ENCODE results near the gene SLC47A1. TPM values are rescaled to one million over a fixed set of nuclear protein-coding genes. Genes with fewer than 3 reads are reported as not detected.

The SLC47A1 gene
- total RNA-seq, 1 experiment from 2014 or later: not detected

- H3K9me3 ChIP-seq (ENCODE audit: low read length): no peaks in the 10 kb centered on the region
- no peaks in the 10 kb centered on the region for H3K9me2 ChIP-seq (replicated peaks; ENCODE audit: insufficient read depth, low read length)
- no peaks in the 10 kb centered on the region for H4K20me1 ChIP-seq (ENCODE audit: insufficient read depth, low read depth, low read length)
- no peaks in the 10 kb centered on the region for H3K79me2 ChIP-seq (ENCODE audit: low read length)
- no peak overlapping the region for H3K4me3 ChIP-seq (ENCODE audit: low read length)
- no peak for DNase-seq
- H3K27me3 ChIP-seq (ENCODE audit: low read length): no peaks in the 10 kb centered on the region
- H3K27ac ChIP-seq (ENCODE audit: low read length): no peak overlapping the region
- no peak overlapping the region for H3K9ac ChIP-seq (ENCODE audit: low read length)
- no peaks in the 10 kb centered on the region for H3K4me1 ChIP-seq (ENCODE audit: low read length)
- H2AFZ ChIP-seq (ENCODE audit: low read length): no peak overlapping the region
- H3K4me2 ChIP-seq (ENCODE audit: low read depth, low read length, poor library complexity, severe bottlenecking): no peak overlapping the region
- H3K36me3 ChIP-seq (ENCODE audit: insufficient read depth, low read length): no peaks in the 10 kb centered on the region
Measured at GRCh38 chr17:19583871-19584270, 50.2 kb downstream of the SLC47A1 start.

GRCh38 chr17:19590451-19590850 lies 56.8 kb downstream of the SLC47A1 start:
- H3K9me3 ChIP-seq (ENCODE audit: low read length): no peaks in the 10 kb centered on the region
- no peaks in the 10 kb centered on the region for H3K79me2 ChIP-seq (ENCODE audit: low read length)
- no peaks in the 10 kb centered on the region for H3K36me3 ChIP-seq (ENCODE audit: insufficient read depth, low read length)
- no peak overlapping the region for H3K4me3 ChIP-seq (ENCODE audit: low read length)
- no peak for DNase-seq
- no peak overlapping the region for H2AFZ ChIP-seq (ENCODE audit: low read length)
- H3K4me2 ChIP-seq (ENCODE audit: low read depth, low read length, poor library complexity, severe bottlenecking): no peak overlapping the region
- no peak overlapping the region for H3K27ac ChIP-seq (ENCODE audit: low read length)
- no peaks in the 10 kb centered on the region for H3K4me1 ChIP-seq (ENCODE audit: low read length)
- no peaks in the 10 kb centered on the region for H3K27me3 ChIP-seq (ENCODE audit: low read length)
- no peaks in the 10 kb centered on the region for H4K20me1 ChIP-seq (ENCODE audit: insufficient read depth, low read depth, low read length)
- no peak overlapping the region for H3K9ac ChIP-seq (ENCODE audit: low read length)
- H3K9me2 ChIP-seq (replicated peaks; ENCODE audit: insufficient read depth, low read length): no peaks in the 10 kb centered on the region

GRCh38 chr17:19590912-19591551 lies 57.4 kb downstream of the SLC47A1 start:
- Histone ChIP-seq H3K4me2 (ENCODE audit: low read depth, low read length, poor library complexity, severe bottlenecking) (no peak overlapping the region), H3K79me2 (ENCODE audit: low read length) (no peaks in the 10 kb centered on the region), H3K4me3 (ENCODE audit: low read length) (no peak overlapping the region), H3K36me3 (ENCODE audit: insufficient read depth, low read length) (no peaks in the 10 kb centered on the region), H3K9ac (ENCODE audit: low read length) (no peak overlapping the region), H2AFZ (ENCODE audit: low read length) (no peak overlapping the region), H3K9me3 (ENCODE audit: low read length) (no peaks in the 10 kb centered on the region), H3K27me3 (ENCODE audit: low read length) (no peaks in the 10 kb centered on the region), H3K4me1 (ENCODE audit: low read length) (no peaks in the 10 kb centered on the region), H3K27ac (ENCODE audit: low read length) (no peak overlapping the region), H3K9me2 (replicated peaks; ENCODE audit: insufficient read depth, low read length) (no peaks in the 10 kb centered on the region), H4K20me1 (ENCODE audit: insufficient read depth, low read depth, low read length) (no peaks in the 10 kb centered on the region)
- DNase-seq: no peak

GRCh38 chr17:19592316-19592715 lies 58.7 kb downstream of the SLC47A1 start:
- Histone ChIP-seq H3K27ac (ENCODE audit: low read length) (no peak overlapping the region), H2AFZ (ENCODE audit: low read length) (no peak overlapping the region)

DNA sequence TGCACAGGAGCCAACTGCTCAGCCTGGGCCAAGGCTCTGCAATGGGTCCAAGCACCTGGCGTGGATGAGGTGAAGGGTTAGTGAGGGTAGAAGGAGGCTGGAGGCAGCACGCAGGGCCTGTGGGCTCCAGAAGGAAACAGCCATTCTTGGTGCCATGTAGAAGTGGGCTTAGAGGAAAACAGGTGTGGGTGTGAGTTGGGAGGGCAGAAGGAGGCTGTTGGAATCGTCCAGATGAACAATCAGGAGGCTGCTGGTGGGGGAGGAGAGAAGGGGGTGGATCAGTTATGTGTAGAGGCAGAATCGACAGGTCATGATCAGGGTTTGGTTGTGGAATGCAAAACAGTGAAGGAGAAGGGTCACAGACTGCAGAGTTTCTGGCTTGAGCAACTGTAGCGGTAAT lies 63.2 kb downstream of the SLC47A1 start:
- Histone ChIP-seq H3K79me2 (ENCODE audit: low read length) (no peaks in the 10 kb centered on the region), H3K9me3 (ENCODE audit: low read length) (no peaks in the 10 kb centered on the region), H3K9ac (ENCODE audit: low read length) (no peak overlapping the region), H3K4me3 (ENCODE audit: low read length) (no peak overlapping the region), H3K9me2 (replicated peaks; ENCODE audit: insufficient read depth, low read length) (no peaks in the 10 kb centered on the region), H2AFZ (ENCODE audit: low read length) (no peak overlapping the region), H3K27me3 (ENCODE audit: low read length) (no peaks in the 10 kb centered on the region), H3K4me2 (ENCODE audit: low read depth, low read length, poor library complexity, severe bottlenecking) (no peak overlapping the region), H4K20me1 (ENCODE audit: insufficient read depth, low read depth, low read length) (no peaks in the 10 kb centered on the region), H3K36me3 (ENCODE audit: insufficient read depth, low read length) (no peaks in the 10 kb centered on the region), H3K4me1 (ENCODE audit: low read length) (no peaks in the 10 kb centered on the region), H3K27ac (ENCODE audit: low read length) (no peak overlapping the region)
- no peak for DNase-seq

More at GRCh38 chr17:19592316-19592715, 58.7 kb downstream of the SLC47A1 start:
- no peaks in the 10 kb centered on the region for H3K27me3 ChIP-seq (ENCODE audit: low read length)
- H3K9me3 ChIP-seq (ENCODE audit: low read length): no peaks in the 10 kb centered on the region
- no peak overlapping the region for H3K4me3 ChIP-seq (ENCODE audit: low read length)
- no peak overlapping the region for H3K4me2 ChIP-seq (ENCODE audit: low read depth, low read length, poor library complexity, severe bottlenecking)
- DNase-seq: no peak
- H3K79me2 ChIP-seq (ENCODE audit: low read length): no peaks in the 10 kb centered on the region
- no peaks in the 10 kb centered on the region for H3K36me3 ChIP-seq (ENCODE audit: insufficient read depth, low read length)
- no peaks in the 10 kb centered on the region for H4K20me1 ChIP-seq (ENCODE audit: insufficient read depth, low read depth, low read length)
- H3K9ac ChIP-seq (ENCODE audit: low read length): no peak overlapping the region
- H3K4me1 ChIP-seq (ENCODE audit: low read length): no peaks in the 10 kb centered on the region
- H3K9me2 ChIP-seq (replicated peaks; ENCODE audit: insufficient read depth, low read length): no peaks in the 10 kb centered on the region

GRCh38 chr17:19610311-19610710 lies 76.7 kb downstream of the SLC47A1 start:
- Histone ChIP-seq H3K36me3 (ENCODE audit: insufficient read depth, low read length) (no peaks in the 10 kb centered on the region), H3K79me2 (ENCODE audit: low read length) (no peaks in the 10 kb centered on the region), H3K27me3 (ENCODE audit: low read length) (no peaks in the 10 kb centered on the region), H3K9ac (ENCODE audit: low read length) (no peak overlapping the region), H3K4me3 (ENCODE audit: low read length) (no peak overlapping the region), H3K27ac (ENCODE audit: low read length) (no peak overlapping the region), H2AFZ (ENCODE audit: low read length) (no peak overlapping the region), H3K9me2 (replicated peaks; ENCODE audit: insufficient read depth, low read length) (no peaks in the 10 kb centered on the region), H4K20me1 (ENCODE audit: insufficient read depth, low read depth, low read length) (no peaks in the 10 kb centered on the region), H3K9me3 (ENCODE audit: low read length) (no peaks in the 10 kb centered on the region), H3K4me2 (ENCODE audit: low read depth, low read length, poor library complexity, severe bottlenecking) (no peak overlapping the region), H3K4me1 (ENCODE audit: low read length) (no peaks in the 10 kb centered on the region)
- peak; percentile 9 for DNase-seq

GRCh38 chr17:19610879-19611278 lies 77.2 kb downstream of the SLC47A1 start:
- Histone ChIP-seq H3K36me3 (ENCODE audit: insufficient read depth, low read length) (no peaks in the 10 kb centered on the region), H3K4me3 (ENCODE audit: low read length) (no peak overlapping the region), H3K4me1 (ENCODE audit: low read length) (no peaks in the 10 kb centered on the region), H3K27ac (ENCODE audit: low read length) (no peak overlapping the region), H3K9me2 (replicated peaks; ENCODE audit: insufficient read depth, low read length) (no peaks in the 10 kb centered on the region), H3K9ac (ENCODE audit: low read length) (no peak overlapping the region), H3K79me2 (ENCODE audit: low read length) (no peaks in the 10 kb centered on the region), H3K9me3 (ENCODE audit: low read length) (no peaks in the 10 kb centered on the region), H3K27me3 (ENCODE audit: low read length) (no peaks in the 10 kb centered on the region), H2AFZ (ENCODE audit: low read length) (no peak overlapping the region), H4K20me1 (ENCODE audit: insufficient read depth, low read depth, low read length) (no peaks in the 10 kb centered on the region), H3K4me2 (ENCODE audit: low read depth, low read length, poor library complexity, severe bottlenecking) (no peak overlapping the region)
- peak; percentile 41 for DNase-seq

- Histone ChIP-seq H3K9me3 (ENCODE audit: low read length) (peaks cover 14% of the 10 kb centered on the region), H3K4me2 (ENCODE audit: low read depth, low read length, poor library complexity, severe bottlenecking) (no peak overlapping the region), H3K4me1 (ENCODE audit: low read length) (no peaks in the 10 kb centered on the region), H3K27me3 (ENCODE audit: low read length) (no peaks in the 10 kb centered on the region; the same call in 1 of the 2 replicates), H2AFZ (ENCODE audit: low read length) (no peak overlapping the region), H3K36me3 (ENCODE audit: insufficient read depth, low read length) (no peaks in the 10 kb centered on the region), H3K9ac (ENCODE audit: low read length) (no peak overlapping the region), H3K27ac (ENCODE audit: low read length) (no peak overlapping the region), H3K9me2 (replicated peaks; ENCODE audit: insufficient read depth, low read length) (no peaks in the 10 kb centered on the region), H3K4me3 (ENCODE audit: low read length) (no peak overlapping the region), H3K79me2 (ENCODE audit: low read length) (no peaks in the 10 kb centered on the region), H4K20me1 (ENCODE audit: insufficient read depth, low read depth, low read length) (no peaks in the 10 kb centered on the region)
- DNase-seq: no peak
Measured at GRCh38 chr17:19613979-19614378, 80.3 kb downstream of the SLC47A1 start.

Data from Karpas-422 (cell line).